Measurements from ENCODE around the gene DCTN3.
A peak's percentile ranks its signal among the peaks of the same experiment; 100 is the strongest.

DCTN3 gene

DNA sequence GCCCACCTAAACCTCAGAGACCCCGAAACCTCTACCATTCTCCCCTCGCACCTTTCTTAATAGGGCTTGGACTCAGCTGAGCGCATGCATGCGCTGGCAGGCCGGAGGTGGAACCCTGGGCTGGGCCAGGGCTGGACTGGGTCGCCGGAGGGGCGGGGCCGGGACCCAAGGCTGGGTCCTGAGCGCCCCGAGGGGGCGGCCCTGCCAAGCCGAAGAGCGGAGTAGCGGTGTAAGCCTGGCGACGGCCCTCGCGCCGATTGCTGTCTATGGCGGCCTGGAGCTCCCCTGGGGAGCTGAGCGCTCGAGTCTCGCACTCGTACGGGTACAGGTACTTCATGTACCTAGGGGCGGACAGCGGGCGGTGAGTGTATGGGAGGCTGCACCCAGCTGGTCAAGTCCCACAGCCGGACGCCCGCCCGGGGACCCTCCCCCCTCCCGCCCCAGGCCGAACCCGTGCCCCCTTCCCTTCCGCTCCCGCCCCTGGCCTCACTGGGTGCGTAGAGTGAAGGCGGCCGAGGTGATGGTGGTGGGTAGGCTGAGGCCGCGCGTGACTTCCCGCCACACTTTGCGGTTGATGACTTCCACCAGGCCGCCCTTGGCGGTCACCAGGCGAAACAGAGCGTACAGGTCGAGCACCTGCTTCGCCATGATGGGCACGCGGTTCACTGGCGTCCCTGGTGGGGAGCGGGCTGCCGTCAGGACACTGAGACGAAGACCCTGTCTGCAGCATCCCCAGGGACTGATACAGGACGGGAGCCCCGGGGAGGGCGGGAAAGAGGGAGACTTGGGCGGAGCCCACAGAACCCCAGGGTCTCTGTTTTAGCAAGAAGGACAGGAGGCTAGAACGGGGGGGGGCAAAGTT, 3.3 kb upstream of the DCTN3 start:
- DNase-seq (ENCODE audit: low read depth) = no peak

DNA sequence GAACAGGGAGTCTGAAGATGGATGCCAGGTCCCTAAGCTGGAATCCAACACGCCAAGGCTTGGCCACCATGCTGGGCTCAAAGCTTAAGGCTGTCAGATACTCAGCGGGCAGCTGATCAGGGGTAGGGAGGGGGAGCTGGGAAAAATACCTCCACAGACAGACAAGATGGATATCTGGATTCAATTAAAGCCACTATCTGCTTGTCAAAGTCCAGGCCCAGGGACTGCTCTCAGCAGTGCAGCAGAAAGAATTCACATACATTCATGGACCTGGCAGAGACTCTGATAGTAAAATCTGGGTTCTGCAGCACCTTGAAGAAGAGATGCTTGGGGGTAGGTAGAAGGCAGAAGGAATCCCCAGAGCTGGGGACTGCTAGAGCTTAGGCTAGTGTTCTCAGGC, 5.2 kb downstream of the DCTN3 start:
- DNase-seq (ENCODE audit: low read depth) = no peak

DNA sequence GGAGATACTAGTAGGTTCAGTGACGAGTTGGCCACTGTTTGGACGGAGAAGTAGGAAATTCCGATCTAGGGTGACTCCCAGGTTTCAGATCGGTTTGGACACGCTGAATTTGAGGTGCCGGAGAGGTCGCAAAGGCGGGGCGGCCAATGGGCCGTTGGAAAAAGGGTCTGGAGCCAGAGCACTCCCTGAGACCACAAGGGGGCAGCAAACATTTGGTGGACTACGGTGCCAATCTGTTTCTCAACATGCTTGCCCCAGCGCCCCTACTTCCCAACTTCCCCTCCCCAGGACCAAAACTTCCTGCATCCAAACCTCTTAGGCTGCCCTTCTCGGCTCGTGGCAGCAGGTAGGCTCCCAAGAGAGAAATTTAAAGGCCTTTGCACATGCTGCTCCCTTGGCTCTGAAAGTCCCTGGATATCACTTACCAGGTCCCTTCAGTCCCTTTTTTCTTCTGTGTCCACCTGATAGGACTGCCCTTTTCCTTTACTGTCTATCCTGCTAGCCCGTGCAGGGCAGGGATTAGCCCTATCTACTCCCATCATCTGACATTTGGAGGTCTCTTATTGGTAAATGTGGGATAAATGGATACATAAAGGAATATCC, 7.4 kb downstream of the DCTN3 start:
- DNase-seq (ENCODE audit: low read depth) = peak; percentile 39

DNA sequence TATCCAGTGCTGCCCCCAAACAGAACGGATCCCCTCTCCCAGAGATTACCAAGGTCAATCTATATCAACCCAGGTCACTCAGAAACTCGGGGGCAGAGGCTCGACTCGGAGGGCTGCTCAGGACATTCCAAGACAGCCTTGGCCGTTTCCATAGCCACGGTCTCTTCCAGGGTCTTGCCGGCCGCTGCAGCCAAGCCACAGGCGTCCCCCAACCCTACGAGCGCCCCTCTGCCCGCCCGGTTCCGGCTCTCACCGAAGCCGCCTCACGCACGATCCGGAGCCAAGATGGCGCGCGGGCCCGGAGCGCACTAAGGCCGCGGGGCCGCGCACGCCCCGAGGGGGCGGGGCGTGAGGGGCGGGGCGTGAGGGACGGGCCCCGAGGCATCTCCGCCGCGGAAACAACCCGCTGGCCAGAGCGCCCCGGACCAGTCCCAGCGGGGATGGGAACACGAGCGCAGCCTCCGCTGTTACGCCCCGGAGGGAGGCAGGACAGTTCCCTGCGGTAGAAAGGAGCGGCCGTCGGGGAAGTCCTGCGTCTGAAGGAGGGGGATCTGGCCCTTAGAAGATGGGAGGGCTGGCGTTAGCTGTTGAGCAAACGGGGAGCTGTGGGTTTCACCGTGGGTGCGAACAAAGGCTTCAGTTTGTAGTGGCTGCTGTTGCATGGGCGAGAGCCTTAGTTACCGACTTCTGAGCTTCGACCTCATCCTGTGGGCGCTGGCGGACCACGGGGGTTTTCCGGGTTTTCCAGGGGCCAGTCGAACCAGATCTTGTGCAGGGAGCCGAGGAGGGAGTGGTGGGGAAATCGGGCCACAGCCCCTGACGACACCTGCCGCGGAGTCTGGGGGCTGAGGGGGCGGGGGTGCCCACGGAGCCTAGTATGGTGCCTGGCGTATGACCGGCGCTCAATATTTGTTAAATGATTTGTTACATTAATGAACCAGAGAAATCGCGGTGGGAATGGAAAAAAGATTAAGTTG, 8.2 kb downstream of the DCTN3 start, which contains the start of gene RPP25L:
Gene RPP25L (minus strand): TSS at position 287 of the 977 bp plus-strand sequence. CDS start 801 bp downstream, outside the sequence.
- peak; percentile 75 for DNase-seq (ENCODE audit: low read depth)

DNA sequence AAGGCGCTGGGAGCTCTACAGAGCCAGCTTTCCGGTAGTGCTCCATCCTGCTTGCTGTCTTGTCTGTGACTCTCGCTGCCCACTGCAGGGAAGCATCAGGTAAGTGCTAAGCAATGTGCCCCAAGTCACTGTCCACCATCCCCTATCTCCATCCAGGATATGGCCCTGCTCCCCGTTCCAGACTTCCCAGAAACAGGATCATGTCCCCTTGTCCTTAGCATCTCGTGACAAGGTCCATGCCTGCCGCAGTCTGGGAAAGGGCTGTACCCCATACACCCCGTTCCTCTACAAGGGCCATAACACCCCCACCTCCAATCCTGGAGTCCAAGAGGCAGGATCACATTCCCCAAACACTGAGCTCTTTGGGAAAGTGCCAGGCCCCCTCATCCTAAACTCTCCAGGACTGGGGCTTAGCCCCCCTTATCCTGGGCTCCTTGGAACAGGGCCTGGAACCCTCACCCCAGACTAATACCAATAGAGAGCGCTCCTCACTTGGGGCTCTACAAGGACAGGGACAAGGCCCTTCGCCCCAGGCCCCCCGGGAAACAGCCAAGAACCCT, 9.0 kb downstream of the DCTN3 start:
- DNase-seq (ENCODE audit: low read depth) = no peak

DNA sequence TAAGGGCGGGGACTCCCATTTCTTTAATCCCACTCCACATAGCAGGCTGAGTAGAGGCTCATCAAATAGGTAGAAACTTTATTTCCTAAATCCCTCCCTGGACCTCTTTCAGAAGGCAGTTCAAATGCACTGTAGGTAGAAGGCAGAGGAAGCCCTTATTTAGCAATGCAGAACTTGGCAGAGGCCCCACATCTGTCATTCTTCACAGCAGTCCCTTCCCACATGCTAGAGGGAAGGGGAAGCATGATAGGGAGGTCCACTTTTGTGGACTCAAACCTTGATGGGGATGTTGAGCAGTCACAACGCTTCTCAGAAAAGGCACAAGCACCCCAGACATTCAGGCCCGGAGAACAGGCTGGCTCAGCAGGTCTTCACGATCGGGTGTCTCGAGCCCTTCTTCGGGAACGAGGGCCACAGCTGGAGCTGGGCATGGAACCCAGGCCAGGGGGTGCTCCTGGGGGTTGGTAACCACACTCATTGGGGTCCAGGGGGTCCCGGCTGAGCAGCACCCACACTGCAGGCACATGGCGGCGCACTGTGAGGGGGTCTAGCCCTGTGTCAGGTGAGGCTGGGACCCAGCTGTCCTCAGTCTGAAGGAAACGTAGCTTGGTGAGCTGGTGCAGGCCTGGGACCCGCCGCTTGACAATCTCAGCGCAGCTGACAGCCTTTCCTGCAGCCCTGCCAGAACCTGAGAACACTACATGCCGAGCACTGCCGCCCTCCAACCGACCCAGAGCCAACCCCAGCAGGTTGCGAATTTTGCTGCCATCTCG, 9.7 kb downstream of the DCTN3 start:
- DNase-seq (ENCODE audit: low read depth) = no peak

DNA sequence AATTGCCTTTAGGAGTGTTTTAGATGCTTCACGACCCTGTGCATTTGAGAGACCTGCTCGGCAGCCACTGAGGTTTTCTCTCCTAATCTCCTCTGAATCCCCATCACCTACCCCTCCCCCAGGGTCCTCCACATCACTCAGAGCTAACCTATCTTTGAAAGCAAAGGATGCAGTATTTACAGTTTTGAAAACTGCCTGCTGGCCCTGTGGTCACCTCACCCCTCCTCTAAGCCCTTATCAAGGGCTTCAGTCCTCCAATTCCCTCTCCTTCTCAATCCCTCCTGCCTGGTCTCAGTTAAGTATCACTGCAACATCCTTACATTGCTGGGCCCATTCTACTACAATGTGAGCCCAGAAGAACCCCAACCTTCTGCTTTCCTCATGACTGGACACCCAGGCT, 13.0 kb downstream of the DCTN3 start:
- DNase-seq (ENCODE audit: low read depth) = no peak

DNA sequence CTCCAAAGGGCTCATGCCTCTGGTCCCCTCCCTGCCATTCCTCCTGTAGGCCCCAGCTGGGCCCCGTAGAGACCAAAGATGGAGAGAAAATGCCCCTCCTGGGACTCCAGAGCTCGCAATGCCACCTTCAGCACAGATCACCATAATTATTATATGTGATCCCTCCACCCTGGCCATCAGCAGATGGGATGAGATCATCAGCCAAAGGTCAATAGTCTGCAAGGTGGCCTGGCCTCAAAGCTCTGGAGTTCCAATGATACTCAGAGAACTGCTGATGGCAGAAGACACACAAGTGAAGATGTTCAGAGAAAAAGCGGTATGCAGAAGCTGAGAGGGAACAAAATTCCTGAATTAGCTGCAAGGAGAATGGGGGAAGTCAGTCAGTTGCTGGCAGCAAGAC, 13.4 kb downstream of the DCTN3 start:
- DNase-seq (ENCODE audit: low read depth) = no peak

DNA sequence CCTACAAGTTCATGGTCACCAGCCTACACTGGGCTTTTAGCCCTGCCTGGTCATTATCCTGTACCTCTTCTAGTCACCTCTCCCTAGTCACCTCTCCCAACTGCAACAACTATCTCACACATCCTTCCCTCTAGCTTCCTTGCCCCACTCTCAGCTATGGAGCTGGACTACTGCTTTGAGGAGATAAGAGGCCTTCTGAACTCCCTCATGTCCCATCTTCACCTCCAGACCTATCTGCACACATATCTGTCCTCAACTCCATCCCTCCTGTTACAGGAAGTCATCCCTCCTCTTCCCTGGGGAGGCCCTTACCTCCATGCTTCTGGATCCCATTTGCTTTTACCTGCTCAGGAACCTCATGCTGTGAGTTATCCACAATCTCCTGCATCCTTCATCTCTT, 14.1 kb downstream of the DCTN3 start:
- DNase-seq (ENCODE audit: low read depth) = no peak

DNA sequence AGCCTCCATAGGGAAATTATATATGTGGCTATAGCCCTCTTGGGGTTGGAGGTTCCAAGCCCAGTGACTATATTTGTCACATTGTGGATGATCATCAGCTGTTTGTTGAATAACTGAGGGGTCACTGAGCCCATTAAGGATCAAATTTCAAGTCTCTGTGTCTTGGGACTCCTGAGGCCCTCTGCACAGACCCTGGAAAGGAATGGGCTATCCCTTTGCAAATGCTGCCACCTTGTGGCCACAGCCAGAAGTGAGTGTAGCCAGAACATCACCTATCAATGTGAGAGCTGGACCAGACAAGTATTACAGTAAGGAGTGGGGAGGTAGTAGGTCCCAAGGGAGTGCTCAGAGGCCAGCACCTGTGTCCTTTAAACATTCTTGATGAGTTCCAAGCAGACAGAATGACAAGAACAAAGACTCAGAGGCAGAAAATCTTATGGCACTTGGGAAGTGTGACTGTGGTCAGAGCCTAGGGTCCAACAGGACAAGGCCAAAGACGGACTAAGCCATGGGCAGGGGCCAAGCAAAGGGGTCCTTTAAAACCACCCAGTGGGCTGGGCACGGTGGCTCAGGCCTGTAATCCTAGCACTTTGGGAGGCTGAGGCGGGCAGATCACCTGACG, 16.6 kb downstream of the DCTN3 start:
- DNase-seq (ENCODE audit: low read depth) = peak; percentile 50

DNA sequence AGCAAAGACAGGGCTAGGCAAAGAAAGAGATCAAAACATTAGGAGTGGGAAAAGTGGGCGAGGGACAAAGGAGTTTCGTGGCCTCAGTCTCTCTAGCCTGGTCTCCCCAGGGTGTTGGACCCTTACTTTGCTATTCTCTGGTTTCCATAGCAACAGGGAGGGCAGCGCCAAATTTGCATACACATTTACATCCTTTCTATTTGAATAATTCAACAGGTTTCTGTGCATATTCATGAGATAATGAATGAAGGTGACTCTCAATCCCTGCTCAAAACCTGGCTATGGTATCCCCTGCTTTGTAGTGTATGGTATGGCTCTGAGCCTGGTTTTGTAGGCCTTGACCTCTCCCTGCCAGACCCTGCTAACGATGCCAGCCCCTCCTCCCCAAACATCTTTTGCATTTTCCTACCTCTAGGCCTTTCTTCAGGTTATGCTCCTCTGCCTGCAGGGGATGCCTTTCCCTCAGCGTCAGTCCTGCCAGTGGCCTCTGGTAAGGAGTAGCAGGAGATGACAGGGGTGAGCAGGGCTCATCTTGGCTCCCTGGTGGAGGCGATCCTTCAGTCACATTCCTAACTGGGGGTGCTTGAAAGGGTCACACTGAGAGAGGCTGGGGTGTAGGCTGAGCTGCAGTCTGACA, 18.2 kb downstream of the DCTN3 start:
- no peak for DNase-seq (ENCODE audit: low read depth)

DNA sequence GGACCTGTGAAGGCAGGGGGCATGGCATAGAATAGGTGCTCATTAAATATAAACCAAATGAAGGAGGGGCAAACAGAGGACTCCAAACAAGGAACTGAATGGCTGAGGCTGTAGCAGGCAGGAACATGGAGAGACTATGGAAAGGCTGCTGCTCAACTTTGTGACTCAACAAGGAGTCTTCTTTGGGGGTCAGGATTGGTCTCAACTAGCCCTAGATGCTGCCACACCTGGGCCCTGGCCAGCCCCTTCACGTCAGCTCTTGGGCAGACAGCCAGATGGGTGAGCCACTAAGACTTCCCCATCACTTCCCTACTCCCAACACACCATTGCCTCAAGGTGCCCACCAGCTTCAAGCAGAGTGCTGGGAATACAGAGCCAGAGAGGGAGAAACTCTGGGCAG, 19.4 kb downstream of the DCTN3 start:
- DNase-seq (ENCODE audit: low read depth) = no peak

DNA sequence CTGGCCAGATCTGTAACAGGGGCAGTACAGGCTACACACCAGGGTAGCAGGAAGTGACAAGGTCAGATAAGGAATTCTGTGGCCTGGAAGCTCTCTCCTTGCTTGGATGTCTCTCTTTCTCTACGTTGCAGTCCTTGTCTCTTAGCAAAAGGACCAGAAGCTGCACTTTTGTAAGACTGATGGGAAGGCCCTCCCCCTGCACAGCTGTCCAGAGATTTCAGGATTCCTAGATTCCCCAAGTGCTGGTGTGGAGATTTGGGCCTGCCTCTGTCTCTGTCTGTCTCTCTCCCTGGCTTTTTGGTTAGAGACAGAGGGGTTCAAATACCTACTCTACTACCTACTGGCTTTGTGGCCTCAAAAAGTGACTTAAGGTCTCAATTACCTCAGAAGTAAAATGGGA, 20.7 kb downstream of the DCTN3 start:
- no peak for DNase-seq (ENCODE audit: low read depth)

DNA sequence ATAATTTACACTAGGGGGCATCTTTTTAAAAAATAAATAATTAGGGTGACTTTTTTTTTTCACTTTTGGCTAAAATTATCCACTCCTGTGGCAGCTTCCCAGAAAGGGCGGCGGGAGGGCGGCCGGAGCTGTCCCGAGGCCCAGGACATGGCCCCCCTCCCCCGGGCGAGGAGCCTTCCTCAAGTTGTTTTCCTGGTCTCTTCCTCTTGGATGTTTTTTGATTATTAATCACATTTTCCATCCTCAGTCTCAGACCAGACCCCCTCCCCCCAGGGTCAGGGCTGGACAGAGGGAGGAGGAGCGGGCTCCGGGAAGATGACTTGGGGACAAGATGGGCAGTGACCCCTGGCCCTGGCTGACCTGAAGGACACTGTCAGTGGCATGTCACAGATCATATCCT, 26.1 kb downstream of the DCTN3 start:
- no peak for DNase-seq (ENCODE audit: low read depth)

DNA sequence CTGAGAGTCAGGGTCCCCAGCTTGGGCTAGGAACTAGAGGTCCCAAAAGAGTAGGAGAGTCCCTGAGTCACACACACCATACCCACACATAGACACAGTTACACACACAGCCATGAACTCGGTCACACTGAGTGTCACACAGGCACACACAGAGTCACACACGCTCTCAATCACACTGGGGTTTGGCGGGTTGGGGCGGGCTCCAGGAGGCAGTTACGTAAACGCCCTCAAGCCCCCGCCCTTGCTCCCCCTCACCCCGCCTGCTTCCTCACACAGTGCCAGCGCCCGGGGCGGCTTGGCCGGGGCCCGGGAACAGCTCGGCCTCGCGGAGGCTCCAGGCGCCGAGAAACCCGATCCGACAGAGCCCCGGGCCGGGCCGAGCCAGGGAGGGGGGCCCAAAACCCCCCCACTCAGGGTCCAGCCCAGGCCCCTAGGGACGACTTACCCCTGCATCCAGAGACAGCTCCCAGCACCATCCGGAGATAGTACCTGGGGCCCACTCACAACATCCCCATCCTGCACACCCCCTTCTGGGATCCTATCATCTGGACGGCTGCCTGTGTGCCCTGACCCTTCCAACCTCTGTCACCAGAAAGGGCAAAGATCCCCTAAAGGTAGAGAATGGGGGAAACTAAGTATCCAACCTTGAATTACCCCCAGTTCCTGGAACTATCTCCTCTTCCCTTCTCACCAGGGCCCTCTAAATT, 27.2 kb downstream of the DCTN3 start:
- DNase-seq (ENCODE audit: low read depth) = no peak

DNA sequence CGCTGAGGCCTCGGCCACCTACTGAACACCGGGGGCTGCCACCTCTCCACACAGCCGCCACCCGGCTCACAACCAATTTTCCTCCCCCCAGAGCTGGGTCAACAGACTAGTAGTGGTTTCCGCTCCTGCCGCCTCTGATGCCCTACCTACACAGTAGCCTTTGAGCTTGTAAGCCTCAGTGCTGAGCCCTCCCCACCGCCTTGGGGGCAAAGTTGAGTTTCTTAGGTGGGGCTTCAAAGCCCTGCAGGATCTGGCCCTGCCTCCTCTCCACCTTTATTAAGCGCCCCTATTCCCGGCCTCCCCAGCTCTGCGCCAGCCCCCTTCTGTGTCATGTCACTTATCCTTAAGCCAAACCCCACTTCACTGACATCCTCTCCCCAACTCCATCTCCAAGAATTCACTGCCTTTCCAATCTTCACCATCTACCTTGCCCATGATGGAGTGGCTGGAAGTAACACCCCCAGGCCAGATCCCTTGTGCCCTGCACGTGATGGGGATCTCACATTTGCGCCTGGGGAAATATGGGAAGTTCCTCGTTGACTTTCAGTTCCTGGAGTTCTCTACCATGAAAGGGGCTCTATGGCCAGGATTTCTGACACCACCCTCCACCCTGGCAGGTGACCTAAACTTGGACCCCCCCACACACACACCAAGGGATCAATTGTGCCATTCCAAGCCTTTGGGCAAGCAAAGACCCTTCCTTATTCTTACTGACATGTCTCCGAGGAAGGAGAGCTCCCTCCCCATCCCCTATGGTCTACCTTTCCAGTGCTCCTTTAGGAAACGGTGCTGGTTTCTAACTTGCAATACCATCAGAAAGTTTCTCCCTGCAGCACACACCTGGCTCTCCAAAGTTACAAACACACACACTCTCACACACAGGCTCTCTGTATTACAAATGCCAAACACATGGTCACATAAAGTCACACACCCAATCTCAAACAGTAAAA, 28.1 kb downstream of the DCTN3 start:
- no peak for DNase-seq (ENCODE audit: low read depth)

DNA sequence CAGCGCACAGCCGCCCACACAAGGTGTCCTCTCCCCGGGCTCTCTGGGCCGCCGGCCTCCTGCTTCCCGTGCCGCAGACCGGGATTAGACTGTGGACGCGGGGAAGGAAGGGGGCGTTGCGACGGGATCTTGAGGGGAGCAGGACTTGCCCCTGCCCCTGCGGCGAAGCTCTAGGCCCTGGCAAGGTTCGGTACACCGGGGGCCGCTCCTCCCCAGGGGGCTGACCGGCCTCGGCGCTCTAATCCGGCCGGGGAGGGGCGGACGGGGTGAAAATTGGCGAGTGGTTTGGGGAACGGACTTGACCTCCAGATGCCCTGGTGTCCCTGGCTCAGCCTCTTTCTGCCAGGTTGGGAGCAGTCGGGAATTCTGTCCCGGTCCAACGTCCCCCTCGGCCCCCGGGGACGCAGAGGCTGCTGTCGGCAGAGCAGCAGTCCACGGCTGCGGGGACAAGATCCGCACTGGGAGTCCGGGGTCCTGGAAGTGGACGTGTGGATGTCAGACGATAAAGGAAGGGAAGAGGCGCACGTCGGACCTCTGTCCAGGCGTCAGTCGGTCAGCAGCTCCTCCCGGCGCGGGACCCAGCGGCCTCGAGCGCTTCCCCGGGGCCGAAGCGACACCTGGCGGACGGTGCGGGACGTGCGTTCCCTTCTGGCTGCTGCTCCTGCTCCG, 28.9 kb downstream of the DCTN3 start:
- DNase-seq (ENCODE audit: low read depth) = peak; percentile 53
